Activated T-helper 2 cell treated with anti-CD3 and anti-CD28 coated beads, Interferon-gamma antibody, Interleukin-2, Interleukin-4, amounts not matched to agents 10 μg/mL and 5 μg/mL and 100 μg/mL, durations not matched to agents 14 hours and 24 hours and 36 hours (primary cell): ENCODE data around the gene RAPGEF2. TPM values are rescaled to one million over a fixed set of nuclear protein-coding genes. Genes with fewer than 3 reads are reported as not detected.

Experiments used
- DNase-seq: peaks from one replicate; pipeline ENCODE4 v3.0.0; 2021; ENCODE audit warnings: low spot score
- H3K27ac Mint-ChIP-seq: one replicate; pipeline ENCODE4 v1.8.0; 2021; ENCODE audit warnings: mixed read lengths
- H3K27me3 Mint-ChIP-seq: one replicate; pipeline ENCODE4 v1.8.0; 2021; ENCODE audit warnings: low read depth, mixed read lengths
- H3K36me3 Mint-ChIP-seq: one replicate; pipeline ENCODE4 v1.8.0; 2021; ENCODE audit warnings: low read depth, mixed read lengths
- H3K4me1 Mint-ChIP-seq: one replicate; pipeline ENCODE4 v1.8.0; 2021; ENCODE audit warnings: low read depth, mixed read lengths
- H3K4me3 Mint-ChIP-seq: one replicate; pipeline ENCODE4 v1.8.0; 2021; ENCODE audit warnings: low read depth, mild to moderate bottlenecking, moderate library complexity, mixed read lengths
- H3K9me3 Mint-ChIP-seq: one replicate; pipeline ENCODE4 v1.8.0; 2021; ENCODE audit warnings: mixed read lengths
- intact Hi-C: fragments of 100-400 bp; cut with micrococcal nuclease; formaldehyde crosslinking; loops from one replicate; pipeline ENCODE4 v1.15.1; 2023
- total RNA-seq: library from RNA; stranded (reverse); gene quantifications from 2 replicates; pipeline ENCODE4 v1.2.3, GENCODE V29; 2022

The RAPGEF2 gene
- total RNA-seq, 1 donor from 2014 or later: 17.0 TPM

DNA sequence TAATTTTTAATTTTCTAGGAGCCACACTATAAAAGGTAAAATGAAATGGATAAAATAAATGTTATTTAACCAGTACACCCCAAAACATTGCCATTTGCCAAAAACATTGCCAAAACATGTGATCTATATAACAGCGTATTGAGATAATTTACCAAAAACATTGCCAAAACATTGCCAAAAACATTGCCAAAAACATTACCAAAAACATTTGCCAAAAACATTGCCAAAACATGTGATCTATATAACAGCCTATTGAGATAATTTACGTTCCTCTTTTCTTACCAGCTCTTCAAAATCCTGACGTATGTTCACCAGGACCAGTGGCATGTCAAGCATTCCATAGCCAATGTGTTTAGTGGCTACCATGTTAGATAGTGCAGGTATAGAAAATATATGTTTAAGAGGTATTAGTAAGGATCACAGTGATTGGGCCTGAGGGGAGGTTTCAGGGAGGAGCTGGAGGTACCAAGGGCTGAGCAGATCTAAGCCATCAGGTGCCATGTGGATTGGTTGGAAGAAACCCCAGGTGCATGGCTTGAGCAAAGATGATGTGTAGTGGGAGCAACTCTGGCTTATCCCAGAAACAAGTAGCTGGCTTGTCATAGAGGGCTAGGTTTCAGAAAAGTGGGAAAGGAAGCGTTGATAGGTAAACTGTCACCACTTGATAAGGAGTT, 42.6 kb downstream of the RAPGEF2 start:
- intact Hi-C loops: no loop called here
- no peaks in the 10 kb centered on the region for H3K9me3 Mint-ChIP-seq

GRCh38 chr4:159145992-159146330, 43.1 kb downstream of the RAPGEF2 start:
- no peak overlapping the region for H3K27ac Mint-ChIP-seq
- H3K27me3 Mint-ChIP-seq: peaks cover 4% of the 10 kb centered on the region
- no peaks in the 10 kb centered on the region for H3K9me3 Mint-ChIP-seq
- no peaks in the 10 kb centered on the region for H3K4me1 Mint-ChIP-seq
- H3K4me3 Mint-ChIP-seq: no peak overlapping the region
- no peak for DNase-seq
- intact Hi-C loops: no loop called here
- H3K36me3 Mint-ChIP-seq: no peaks in the 10 kb centered on the region

More for the DNA sequence above, 42.6 kb downstream of the RAPGEF2 start:
- no peak overlapping the region for H3K27ac Mint-ChIP-seq
- H3K4me3 Mint-ChIP-seq: no peak overlapping the region
- no peaks in the 10 kb centered on the region for H3K4me1 Mint-ChIP-seq
- H3K27me3 Mint-ChIP-seq: peaks cover 5% of the 10 kb centered on the region
- H3K36me3 Mint-ChIP-seq: no peaks in the 10 kb centered on the region
- DNase-seq: no peak

GRCh38 chr4:159146488-159146887, 43.6 kb downstream of the RAPGEF2 start:
- H3K4me3 Mint-ChIP-seq: no peak overlapping the region
- H3K27ac Mint-ChIP-seq: no peak overlapping the region

DNA sequence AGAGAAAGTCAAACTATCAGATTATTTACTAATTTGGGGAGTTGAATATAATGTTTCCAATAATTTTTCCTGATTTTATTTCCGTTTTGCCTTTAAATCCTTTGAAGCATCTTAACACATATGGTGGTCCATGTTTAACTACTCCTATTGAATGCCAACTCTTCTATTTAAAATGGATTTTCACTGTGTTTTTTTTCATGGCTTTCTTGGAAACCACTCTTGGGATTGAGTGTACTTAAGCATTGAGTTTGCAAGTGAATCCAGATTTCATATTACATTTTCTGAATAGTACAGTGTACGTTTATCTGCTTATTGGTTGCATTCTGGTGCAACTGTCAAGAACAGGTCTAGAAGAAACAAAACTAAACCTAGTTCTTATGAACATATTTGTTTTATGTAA, 45.6 kb downstream of the RAPGEF2 start:
- intact Hi-C loops: no loop called here
- DNase-seq: no peak
- no peaks in the 10 kb centered on the region for H3K4me1 Mint-ChIP-seq
- H3K9me3 Mint-ChIP-seq: no peaks in the 10 kb centered on the region
- peaks cover 4% of the 10 kb centered on the region for H3K27me3 Mint-ChIP-seq
- H3K36me3 Mint-ChIP-seq: no peaks in the 10 kb centered on the region
- no peak overlapping the region for H3K27ac Mint-ChIP-seq
- no peak overlapping the region for H3K4me3 Mint-ChIP-seq

More at GRCh38 chr4:159146488-159146887, 43.6 kb downstream of the RAPGEF2 start:
- Mint-ChIP-seq H3K4me1 (no peaks in the 10 kb centered on the region), H3K27me3 (peaks cover 4% of the 10 kb centered on the region), H3K9me3 (no peaks in the 10 kb centered on the region), H3K36me3 (no peaks in the 10 kb centered on the region)
- intact Hi-C loops: no loop called here
- DNase-seq: no peak

DNA sequence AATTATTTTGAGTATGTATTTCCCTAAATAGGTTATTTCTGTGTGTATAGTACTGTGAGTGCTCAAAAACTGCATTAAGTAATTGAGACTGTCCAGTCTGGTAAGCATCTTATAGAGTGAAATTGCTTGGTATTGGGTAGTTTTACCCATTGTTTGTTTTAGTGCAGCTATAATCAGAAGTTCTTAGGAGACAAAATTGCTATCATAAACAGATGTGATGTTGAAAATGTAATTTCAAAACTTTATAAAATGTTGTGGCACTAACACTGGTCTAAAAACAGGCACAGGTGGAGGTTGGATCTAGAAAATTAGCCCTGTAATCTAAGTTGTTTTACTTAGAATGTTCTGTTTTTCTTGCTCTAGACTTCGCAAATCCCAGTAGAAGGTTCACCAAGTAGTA, 46.8 kb downstream of the RAPGEF2 start:
- no peaks in the 10 kb centered on the region for H3K4me1 Mint-ChIP-seq
- no peak overlapping the region for H3K4me3 Mint-ChIP-seq
- peaks cover 6% of the 10 kb centered on the region for H3K27me3 Mint-ChIP-seq
- H3K27ac Mint-ChIP-seq: no peak overlapping the region
- H3K9me3 Mint-ChIP-seq: no peaks in the 10 kb centered on the region
- intact Hi-C loops: no loop called here
- no peak for DNase-seq
- no peaks in the 10 kb centered on the region for H3K36me3 Mint-ChIP-seq

GRCh38 chr4:159150396-159150795, 47.5 kb downstream of the RAPGEF2 start:
- intact Hi-C loops: no loop called here
- Mint-ChIP-seq H3K36me3 (no peaks in the 10 kb centered on the region), H3K4me3 (no peak overlapping the region), H3K27ac (no peak overlapping the region), H3K9me3 (no peaks in the 10 kb centered on the region), H3K4me1 (no peaks in the 10 kb centered on the region), H3K27me3 (peaks cover 6% of the 10 kb centered on the region)
- DNase-seq: no peak

DNA sequence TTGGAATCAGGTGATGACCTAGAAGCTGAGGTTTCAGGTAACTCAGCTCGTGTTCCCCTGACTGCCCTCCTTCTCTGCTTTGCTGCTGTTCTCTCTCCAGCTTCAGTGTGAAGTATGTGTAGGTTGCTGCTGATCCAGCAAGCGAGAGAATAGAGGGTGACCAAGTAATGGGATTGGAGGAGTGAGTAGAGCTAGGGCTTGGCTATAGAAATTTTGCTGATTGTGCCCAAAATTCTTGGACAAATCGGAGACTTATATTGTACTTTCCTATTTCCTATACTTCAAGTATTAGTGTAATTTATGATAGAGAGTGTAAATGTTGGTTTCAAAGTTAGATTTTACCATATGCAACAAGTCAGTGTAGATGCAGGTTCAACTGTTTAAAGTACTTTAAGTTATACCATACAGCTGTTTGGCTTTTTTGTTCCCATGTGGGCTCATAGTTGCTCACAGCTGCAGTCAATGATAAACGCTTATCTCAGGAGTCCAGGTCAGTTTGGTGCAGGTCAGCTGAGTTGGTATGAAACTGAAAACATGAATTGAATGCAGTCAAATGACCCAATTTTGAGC, 48.0 kb downstream of the RAPGEF2 start:
- intact Hi-C loops: no loop called here
- Mint-ChIP-seq H3K4me1 (no peaks in the 10 kb centered on the region), H3K27ac (no peak overlapping the region), H3K27me3 (peaks cover 6% of the 10 kb centered on the region), H3K36me3 (no peaks in the 10 kb centered on the region), H3K9me3 (no peaks in the 10 kb centered on the region), H3K4me3 (no peak overlapping the region)
- DNase-seq: no peak

DNA sequence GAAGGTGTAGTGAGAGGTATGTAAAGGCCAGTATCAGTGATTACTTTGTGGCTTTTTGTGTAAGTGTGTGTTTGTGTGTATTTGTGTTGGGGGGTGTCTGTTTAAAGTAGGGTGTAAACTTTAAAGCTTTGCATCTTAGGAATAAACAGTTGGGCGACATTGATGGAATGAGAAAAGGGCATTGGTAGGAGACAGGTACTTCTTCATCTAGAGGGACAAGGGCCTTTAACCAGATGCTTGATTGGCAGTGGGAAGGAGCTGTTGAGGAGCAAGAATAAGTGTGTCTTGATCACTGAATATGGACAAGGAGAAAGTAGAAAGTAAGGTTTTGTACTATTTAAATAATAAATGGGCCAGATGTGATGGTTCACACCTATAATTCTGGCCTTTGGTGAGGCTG, 48.8 kb downstream of the RAPGEF2 start:
- intact Hi-C loops: no loop called here
- no peak for DNase-seq
- H3K4me3 Mint-ChIP-seq: no peak overlapping the region
- no peaks in the 10 kb centered on the region for H3K9me3 Mint-ChIP-seq
- peaks cover 6% of the 10 kb centered on the region for H3K27me3 Mint-ChIP-seq
- no peaks in the 10 kb centered on the region for H3K36me3 Mint-ChIP-seq
- H3K4me1 Mint-ChIP-seq: no peaks in the 10 kb centered on the region
- H3K27ac Mint-ChIP-seq: no peak overlapping the region

- DNase-seq: no peak
- no peaks in the 10 kb centered on the region for H3K36me3 Mint-ChIP-seq
- intact Hi-C loops: no loop called here
- no peak overlapping the region for H3K4me3 Mint-ChIP-seq
- no peak overlapping the region for H3K27ac Mint-ChIP-seq
- H3K4me1 Mint-ChIP-seq: no peaks in the 10 kb centered on the region
- no peaks in the 10 kb centered on the region for H3K9me3 Mint-ChIP-seq
- H3K27me3 Mint-ChIP-seq: peaks cover 6% of the 10 kb centered on the region
Measured at GRCh38 chr4:159152181-159152580, 49.3 kb downstream of the RAPGEF2 start.

GRCh38 chr4:159153669-159154068, 50.8 kb downstream of the RAPGEF2 start:
- Mint-ChIP-seq H3K4me1 (peaks cover 2% of the 10 kb centered on the region), H3K4me3 (no peak overlapping the region), H3K27me3 (peaks cover 6% of the 10 kb centered on the region), H3K27ac (no peak overlapping the region), H3K36me3 (no peaks in the 10 kb centered on the region), H3K9me3 (no peaks in the 10 kb centered on the region)
- intact Hi-C loops: no loop called here
- DNase-seq: no peak

DNA sequence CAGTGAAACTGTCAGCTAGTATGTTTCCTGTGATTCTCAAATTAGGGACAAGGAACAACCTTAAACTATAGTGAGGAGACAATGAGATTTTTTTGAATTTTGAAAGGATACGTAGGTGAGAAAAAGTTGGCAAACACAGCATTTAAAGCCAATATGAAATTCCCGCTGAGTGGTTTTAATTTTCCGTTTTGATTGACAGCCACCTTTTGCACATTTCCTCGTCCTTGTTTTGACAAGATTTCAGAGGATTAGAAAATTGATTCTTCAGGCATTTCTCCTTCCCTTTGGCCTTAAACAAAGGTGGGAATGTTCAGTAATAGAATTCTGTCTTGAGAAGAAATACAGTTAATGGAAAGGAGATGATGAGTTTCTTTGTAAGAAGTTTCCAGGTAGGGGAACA, 52.2 kb downstream of the RAPGEF2 start:
- H3K4me3 Mint-ChIP-seq: no peak overlapping the region
- H3K27me3 Mint-ChIP-seq: peaks cover 5% of the 10 kb centered on the region
- H3K27ac Mint-ChIP-seq: no peak overlapping the region
- intact Hi-C loops: no loop called here
- DNase-seq: no peak
- no peaks in the 10 kb centered on the region for H3K36me3 Mint-ChIP-seq
- peaks cover 2% of the 10 kb centered on the region for H3K4me1 Mint-ChIP-seq
- H3K9me3 Mint-ChIP-seq: no peaks in the 10 kb centered on the region

DNA sequence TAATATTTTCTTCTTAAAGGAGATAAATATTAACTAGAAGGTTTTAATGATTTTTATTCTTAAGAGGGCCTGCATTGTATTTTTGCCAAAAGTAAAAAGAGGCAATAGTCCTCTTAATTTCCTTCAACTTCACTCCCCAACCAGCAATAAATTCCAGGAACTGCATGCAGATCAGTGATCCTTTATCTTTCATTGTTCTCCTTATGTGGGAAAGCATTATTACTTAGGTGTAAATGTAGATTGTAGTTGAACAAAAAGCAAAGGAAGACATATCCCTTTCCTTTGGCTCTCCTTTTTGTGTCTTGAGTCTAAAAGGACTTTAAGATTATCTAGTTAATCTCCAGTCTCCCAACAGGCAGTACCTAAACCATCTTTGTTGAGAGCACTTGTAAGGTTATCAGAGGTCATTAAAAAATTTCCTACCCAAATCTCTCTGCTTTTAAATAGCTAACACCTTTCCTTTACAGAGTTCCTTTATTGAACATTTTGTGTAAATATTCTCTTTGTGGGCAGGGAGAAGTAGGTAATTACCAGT, 55.3 kb downstream of the RAPGEF2 start:
- H3K4me1 Mint-ChIP-seq: peaks cover 5% of the 10 kb centered on the region
- no peaks in the 10 kb centered on the region for H3K36me3 Mint-ChIP-seq
- peaks cover 5% of the 10 kb centered on the region for H3K27me3 Mint-ChIP-seq
- no peak for DNase-seq
- H3K9me3 Mint-ChIP-seq: no peaks in the 10 kb centered on the region
- no peak overlapping the region for H3K27ac Mint-ChIP-seq
- intact Hi-C loops: no loop called here
- H3K4me3 Mint-ChIP-seq: no peak overlapping the region

DNA sequence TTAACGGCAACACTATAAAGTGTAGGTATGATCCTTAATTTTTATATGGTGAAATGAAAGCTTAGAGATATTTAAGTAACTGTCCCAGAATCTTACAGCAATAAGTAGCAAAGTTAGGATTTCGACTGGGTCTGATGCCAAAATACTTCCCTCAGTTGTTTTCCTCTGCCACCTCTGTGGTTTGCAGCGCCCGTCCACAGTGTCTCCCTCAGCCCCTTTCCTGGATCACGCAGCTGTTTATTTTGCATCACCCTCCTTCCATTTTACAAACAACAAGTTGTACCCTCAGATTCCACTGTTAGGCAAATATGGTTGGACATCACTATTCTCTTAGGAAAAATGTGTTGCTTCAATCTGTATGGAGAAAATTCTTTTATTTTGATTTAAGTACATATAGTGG, 56.1 kb downstream of the RAPGEF2 start:
- no peaks in the 10 kb centered on the region for H3K36me3 Mint-ChIP-seq
- H3K4me3 Mint-ChIP-seq: no peak overlapping the region
- peaks cover 5% of the 10 kb centered on the region for H3K4me1 Mint-ChIP-seq
- peaks cover 2% of the 10 kb centered on the region for H3K27me3 Mint-ChIP-seq
- no peaks in the 10 kb centered on the region for H3K9me3 Mint-ChIP-seq
- intact Hi-C loops: no loop called here
- no peak overlapping the region for H3K27ac Mint-ChIP-seq
- DNase-seq: no peak
